Glomerular endothelial cell (primary cell): ENCODE results near the gene HSF2BP. TPM values are rescaled to one million over a fixed set of nuclear protein-coding genes. Genes with fewer than 3 reads are reported as not detected.
"Not testable (repeated sequence)": the region's sequence is repeated elsewhere in the genome, so short reads cannot be mapped to it uniquely, and the experiment has no call there.

ENCODE experiments used
- DNase-seq: peaks from one replicate; pipeline ENCODE4 v3.0.0-alpha.2; 2011; ENCODE audit warnings: low read depth, low spot score; ENCODE audit errors: extremely low read depth
- total RNA-seq: library from RNA; depleted of rRNA; stranded (reverse); fragments of >200 nt; gene quantifications from 2 replicates; pipeline ENCODE4 v1.2.3, GENCODE V29; 2015

HSF2BP gene
- total RNA-seq, 1 donor from 2014 or later = 1.7 TPM

DNA sequence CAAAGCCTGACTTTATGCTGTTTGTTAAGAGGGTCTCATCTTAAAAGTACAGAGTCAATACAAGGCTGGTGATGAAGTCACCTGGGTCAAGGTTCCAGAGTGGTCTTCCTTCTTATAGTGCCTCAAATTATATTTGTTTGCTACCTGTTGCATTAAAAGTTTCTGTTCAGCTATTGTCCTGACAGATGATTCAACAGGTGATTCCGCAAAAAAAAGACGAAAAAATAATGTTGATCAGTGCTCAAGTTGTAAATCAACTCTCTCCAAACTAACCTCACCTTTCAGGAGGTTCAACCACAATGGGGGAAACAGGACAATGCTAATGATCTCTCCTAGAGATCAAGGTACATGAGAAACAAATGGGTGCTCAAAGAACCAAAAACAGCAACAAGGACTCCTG, 35.7 kb downstream of the HSF2BP start:
- no peak for DNase-seq

DNA sequence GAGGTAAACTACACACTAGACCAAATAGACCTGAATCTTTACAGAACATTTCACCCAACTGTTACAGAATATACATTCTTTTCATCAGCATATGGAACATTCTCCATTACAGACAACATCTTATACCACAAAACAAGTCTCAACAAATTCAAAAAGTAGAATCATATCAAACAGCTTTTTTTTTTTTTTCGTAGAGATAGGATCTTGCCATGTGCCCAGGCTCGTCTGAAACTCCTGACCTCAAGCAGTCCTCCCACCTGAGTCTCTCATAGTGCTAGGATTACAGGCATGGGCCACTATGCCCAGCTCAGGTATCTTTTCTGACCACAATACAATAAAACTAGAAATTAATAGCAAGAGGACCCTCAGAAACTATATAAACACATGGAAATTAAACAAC, 36.5 kb downstream of the HSF2BP start:
- no peak for DNase-seq

DNA sequence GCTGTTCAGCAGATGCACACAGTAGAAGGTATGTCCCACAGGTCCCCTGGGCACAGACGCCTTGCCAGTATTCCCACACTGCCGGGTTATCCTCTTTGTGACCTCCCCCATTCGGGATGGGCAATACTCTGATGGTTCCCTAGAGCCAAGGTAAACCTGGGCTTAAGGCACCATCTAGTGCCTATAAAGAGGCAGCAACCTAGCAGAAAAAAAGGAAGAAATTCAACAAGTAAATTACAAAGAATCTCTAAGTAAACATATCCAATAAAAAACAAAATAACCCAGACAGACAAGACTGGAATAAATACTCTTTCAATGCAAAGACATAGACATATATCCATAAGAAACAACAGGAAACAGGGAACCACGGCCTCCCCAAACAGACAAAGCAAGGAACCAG, 39.4 kb downstream of the HSF2BP start:
- DNase-seq = no peak

DNA sequence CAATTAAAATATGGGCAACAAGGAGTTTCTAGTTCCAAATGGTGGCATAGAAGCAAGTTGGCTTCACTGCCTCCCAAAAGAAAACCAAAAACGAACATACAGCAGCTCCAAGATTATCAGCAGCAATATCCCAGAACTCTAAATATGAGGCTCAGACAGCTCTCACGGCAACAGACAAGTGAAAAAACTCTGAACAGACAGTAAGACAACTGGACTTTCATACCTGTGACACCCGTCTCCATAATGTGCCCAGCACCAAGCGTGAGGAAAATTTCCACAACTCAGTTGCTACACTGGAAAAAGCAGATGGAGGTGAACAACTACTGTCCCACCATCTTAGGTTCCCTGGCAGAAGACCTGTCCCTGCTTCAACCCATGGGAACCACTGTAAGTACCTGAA, 39.9 kb downstream of the HSF2BP start:
- DNase-seq = no peak

DNA sequence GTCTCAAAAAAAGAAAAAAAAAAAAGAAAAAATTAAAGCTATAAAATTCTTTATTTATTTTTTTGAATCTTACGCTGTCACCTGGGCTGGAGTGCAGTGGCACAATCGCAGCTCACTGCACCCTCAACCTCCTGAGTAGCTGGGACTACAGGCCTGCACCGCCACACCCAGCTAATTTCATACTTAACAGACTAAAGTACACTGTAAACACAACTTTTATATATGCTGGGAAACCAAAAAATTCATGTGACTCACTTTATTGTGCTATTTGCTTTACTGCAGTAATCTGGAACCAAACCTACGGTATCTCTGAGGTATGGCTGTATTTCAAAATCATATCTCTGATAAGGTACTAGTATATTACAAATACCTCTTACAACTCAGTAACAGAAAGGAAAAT, 40.3 kb downstream of the HSF2BP start:
- no peak for DNase-seq

DNA sequence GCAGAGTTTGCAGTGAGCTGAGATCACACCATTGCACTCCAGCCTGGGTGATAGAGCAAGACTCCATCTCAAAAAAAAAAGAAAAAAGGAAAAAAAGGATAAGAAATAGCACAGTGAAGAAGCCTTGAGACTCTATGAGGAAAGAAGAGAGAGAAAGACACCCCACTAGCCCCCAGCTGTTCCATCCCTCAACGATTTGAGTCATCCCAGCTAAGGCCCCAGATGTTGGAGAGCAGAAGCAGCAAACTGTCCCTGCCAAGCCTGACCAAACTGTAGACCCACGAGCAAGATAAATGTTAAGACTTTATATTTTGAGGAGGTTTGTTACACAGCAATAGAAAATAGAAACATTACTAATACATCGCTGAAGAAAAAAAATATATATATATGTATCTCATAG, 42.4 kb downstream of the HSF2BP start:
- DNase-seq = not testable (repeated sequence)

DNA sequence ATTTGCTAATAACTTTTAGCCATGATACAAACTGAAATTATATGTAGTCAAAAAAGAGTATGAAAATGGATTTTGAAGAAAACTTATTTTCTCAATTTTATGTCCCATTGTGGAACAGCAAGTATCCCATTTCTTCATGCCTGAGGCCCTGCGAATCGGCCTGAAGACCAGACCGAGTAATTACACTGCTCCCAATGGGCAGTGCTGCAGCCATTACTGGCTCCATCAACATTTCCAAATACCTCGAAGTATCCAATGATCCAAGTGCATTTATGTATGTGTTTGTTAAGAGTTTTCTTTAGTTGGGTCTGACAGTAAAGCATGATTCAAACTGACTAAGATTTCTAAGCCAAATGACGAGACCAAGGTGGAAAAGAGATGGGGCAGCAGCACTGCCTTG, 44.4 kb downstream of the HSF2BP start:
- DNase-seq = no peak

DNA sequence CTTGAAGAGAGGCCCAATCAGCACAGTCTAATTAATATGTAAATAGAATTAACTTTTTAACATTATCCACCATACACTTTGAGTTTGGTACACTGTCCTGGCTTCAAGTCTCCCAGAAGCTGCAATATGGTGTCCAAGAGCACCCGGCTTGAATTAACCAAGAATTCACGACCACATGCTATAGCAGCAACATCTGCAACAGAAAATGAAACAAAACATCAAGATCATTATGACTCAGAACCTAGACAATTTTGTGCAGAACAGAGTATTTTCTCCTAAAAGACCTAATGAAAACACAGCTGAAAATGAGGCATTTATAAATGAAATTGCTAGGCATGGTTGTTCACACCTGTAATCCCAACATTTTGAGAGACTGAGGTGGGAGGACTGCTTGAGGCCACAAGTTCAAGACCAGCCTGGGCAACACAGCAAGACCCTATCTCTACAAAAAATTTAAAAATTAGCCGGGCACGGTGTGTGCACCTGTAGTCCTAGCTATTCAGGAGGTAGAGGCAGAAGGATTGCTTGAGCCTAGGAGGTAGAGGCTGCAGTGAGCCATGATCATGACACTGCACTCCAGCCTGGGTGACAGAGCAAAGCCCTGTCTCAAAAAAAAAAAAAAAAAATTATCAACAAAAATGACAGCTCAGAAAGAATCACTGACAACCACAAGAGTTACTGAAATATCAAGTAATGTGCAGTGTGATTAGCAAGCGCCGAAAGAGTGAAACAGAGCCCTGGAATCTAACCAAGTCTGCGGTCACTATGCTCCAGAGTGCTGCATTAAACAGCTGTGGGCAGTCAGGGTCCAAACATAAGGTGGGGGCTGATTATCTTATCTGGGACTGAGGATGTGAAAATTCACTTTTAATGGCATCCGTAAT, 45.3 kb downstream of the HSF2BP start:
- no peak for DNase-seq

DNA sequence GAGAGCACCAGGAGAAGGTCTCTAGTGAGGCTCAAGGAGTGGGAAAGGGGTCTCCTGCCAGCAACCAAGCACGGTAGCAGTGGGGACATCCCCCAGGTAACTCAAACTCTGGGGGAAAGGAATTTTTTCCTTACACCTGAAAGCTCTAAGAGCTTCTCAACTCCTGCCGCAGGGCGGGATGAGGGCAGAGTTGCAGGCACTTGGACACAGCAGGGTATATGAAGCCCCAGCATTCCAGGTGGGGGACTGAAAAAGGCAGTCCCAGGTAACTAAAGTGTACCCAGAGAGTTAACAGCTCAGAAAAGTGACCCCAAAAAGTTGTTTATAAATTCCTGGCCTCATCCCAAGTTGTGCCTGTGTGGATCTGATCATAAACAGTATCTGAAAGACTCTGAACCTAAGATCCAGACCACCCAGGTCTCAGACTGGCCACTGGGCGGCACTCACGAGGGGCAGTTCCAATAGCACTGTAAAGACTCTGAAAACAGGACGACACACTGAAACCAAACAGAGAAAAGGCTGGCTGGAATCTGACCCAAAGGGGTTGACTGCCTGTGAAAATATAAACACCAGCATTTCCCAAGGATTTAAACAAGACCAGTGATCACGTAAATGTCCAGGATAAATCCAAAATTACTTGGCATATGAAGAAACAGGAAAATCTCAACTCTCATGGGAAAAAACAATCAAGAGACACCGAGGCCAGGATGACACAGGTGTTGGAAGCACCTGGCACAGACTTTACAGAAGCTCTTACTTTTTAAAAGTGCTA, 47.5 kb downstream of the HSF2BP start:
- DNase-seq = no peak

DNA sequence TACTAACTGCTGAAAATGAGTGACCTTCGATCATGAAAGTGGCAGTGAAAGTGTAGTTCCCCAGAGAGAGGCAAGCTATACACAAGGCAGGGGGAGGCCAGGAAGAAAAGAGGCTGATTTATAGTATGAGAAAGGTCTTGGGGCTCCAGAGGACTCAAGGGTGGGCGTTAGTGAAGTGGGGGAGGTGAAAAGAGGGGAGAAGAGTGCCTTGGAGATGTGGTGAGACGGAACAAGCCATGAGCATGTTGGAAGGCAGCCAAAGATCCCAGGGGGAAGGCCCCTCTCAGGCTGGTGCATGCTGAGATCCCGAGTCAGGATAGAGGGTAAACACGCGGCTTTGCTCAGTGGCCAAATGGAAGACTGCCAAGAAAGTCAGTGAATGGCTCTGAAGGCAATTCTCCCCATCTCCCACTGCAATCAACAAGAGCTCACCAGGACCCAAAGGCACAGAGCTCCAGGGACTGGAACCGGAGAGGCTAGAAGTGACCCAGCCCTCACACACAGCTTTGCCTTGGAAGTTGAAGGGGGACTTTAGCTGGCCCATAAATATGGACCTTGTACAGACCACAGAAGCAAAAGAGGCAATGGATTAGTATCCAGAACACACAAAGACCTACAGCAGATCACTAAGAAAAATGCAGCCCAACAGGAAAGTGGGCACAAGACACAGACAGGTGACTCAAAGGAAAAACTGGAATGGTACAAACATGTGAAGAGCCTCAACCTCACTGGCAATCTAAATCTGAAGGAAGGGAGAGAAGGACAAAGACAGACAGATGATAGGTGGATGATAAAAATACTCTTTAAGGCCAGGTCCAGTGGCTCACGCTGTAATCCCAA, 49.6 kb downstream of the HSF2BP start:
- peak; percentile 87 for DNase-seq

DNA sequence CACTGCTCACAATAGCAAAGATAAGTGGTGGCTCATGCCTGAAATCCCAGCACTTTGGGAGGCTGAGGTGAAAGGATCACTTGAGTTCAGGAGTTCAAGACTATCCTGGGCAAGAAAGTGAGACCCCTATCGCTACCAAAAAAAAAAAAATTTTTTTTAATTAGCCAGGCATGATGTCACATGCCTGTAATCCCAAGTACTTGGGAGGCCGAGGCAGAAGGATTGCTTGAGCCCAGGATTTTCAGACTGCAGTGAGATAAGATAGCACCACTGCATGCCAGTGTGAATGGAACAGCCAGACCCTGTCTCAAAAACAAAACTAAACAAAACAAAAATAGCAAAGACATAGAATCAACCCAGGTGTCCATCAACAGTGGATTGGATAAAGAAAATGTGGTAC, 50.6 kb downstream of the HSF2BP start:
- no peak for DNase-seq

DNA sequence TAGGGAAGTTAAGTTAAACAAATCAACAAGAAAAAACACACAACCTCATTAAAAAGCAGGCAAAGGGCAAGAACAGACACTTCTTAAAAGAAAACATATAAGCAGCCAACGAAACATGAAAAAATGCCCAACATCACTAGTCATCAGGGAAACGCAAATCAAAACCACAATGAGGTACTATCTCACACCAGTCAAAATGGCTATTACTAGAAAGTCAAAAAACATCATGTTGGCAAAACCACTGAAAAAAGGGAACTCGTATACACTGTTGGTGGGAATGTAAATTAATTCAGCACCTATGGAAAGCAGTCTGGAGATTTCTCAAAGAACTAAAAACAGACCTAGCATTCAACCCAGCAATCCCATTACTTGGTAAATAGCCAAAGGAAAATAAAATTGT, 51.1 kb downstream of the HSF2BP start:
- DNase-seq = no peak

DNA sequence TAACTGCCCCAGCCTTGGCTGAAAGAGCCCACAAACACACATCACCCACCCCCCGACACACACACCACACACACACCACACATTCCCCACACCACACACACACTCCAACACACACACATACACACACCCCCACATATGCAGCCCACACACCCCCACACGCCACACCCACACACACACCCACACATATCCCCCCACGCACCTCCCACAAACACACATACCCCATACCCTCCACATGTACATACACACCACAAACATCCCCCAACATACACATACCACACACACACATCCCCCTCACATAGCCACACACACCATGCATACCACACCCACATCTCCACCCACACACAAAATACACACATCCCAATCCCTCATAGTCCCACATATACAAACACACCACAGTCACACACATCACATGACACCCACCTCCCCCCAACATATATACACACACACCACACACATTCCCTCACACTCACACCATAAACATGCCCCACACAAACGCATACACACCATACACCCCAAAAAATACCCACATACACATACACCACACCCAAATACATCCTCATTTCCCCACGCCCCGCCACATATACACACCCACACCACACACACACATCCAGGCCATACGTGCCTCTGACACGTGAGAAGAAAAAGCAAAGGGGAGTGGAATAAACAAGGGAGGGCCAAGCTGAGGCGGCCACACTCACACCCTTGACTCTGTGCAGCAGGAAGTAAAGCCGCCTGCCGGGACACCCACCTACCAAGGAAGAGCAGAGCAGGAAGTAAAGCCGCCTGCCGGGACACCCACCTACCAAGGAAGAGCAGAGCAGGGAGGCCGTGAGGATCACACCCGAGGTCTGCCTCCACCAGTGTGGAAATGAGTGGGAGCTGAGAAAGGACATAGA, 53.7 kb downstream of the HSF2BP start:
- DNase-seq = no peak

DNA sequence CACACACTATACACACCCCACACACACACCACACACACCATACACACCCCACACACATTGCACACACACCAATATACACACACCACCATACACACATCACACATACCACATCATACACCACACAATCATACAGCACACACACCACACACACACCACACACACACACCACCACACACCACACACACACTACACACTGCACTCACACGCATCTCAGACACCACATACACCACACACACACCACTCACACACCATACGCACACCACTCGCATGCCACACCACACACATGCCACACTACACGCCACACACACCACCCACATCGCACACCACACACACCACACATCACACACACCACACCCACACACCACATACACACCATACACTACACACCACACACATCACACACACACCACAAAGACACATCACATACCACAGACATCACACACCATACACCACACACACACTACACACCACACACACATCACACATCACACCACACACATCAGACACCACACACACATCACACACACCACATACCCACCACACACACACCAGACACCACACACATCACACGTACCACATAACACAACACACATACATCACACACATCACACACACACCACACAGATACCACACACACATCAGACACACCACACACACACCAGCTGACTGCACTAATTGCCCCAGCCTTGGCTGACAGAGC, 54.6 kb downstream of the HSF2BP start:
- no peak for DNase-seq

DNA sequence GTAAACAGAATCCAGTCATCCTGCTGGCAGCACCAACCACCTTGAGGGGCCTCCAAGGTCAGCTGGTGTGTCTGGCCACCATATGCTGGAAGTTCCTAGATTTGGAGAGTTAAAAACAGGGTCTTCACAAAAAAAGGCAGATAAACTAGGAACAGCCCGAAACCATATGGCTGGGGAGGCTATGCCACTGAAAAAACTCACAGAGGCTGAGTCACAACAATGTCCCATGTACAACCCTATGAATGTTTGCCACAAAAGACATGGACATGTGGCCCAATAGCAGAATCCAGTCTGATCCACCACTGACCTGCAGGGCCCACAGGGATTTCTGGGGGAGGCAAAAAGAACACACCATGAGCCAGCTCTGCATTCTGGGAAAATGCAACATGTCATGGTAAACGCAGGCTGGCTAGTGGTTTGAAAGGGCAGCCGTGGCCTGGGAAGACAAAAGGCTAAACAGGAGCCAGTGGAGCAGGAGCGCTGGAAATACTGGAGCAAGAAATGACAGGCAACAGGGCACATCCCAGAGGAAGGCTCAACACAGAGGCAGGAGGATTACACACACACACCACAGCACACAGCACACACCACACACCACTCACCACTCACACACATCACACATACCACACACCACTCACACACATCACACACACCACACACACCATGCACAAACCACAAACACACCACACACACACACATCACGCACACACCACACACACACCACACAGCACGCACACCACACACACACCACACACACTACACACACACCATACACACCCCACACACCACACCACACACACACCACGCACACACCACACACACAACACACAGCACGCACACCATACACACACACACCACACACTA, 55.4 kb downstream of the HSF2BP start:
- DNase-seq = no peak

DNA sequence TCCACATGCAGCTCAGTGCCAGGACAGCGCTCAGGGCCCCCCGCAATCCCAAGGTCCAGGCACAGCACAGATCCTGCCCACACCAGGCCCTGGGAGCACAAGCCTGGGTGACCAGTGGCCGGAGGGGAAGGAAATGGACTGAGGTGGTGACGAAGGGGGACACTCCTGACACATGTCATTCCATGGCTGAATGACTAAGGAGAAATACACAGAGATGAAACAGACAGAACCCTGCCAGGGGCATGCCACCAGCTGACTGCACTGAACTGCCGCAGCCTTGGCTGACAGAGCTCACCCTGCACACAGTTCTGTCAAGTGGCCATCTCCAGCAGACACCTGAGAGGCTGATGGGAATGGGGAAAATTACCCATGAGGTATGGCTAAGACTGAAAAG, 56.1 kb downstream of the HSF2BP start:
- no peak for DNase-seq

DNA sequence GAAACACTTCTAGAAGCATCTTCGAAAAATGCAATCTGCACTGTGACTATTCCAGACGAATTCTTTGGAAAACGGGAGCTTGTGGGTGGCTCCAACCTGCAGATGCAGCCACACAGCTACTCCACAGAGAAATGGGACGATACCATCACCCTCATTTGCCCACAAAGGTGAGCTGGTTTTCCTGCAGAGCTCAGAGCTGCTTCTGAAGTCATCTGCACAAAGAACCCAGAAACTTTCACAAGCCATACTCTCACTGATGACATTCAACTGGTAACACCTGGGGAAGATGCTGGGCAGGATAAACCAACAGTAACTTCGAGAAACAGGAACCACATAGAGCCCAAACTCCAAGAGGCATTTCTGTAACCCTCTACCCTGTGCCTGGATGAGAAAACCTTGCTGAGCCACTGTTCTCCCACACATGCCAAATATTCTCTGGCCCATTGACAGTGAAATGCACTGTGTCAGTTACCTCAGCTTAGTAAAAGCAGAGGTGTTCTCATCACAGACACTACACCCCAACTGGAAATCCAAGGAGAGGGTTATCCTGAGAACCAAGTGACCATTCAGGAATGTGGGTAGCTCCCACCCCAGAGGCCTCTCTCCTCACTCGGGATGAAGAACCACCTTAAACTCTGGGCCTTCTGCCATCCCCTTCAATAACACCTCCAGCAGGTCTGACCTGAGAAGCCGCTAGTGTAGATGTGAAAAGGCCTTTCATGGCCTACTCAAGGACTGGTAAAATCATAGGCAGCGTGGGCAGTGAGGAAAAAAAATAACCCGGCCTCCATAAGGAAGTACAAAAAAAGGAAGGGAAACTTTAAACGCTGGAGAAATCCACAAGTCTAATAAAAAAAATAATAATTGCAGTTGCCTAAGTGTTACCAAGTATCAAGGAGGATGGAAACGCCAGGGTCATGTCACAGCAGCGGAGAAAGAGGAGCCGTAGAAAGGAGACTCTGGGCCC, 56.7 kb downstream of the HSF2BP start:
- no peak for DNase-seq
